GM18520 (cell line): ENCODE data around the gene ATP6V1F.

Experiments
- ATAC-seq: cut with Tn5 transposase; IDR thresholded peaks from one replicate; pipeline ENCODE4 v1.9.1; 2021; ENCODE audit not compliant: unreplicated experiment

ATP6V1F gene

GRCh38 chr7:128867241-128867640, 4.6 kb downstream of the ATP6V1F start:
- no peak for ATAC-seq

- ATAC-seq = no peak
Measured at GRCh38 chr7:128867842-128868623, 5.4 kb downstream of the ATP6V1F start.

GRCh38 chr7:128868624-128869137, 6.0 kb downstream of the ATP6V1F start:
- no peak for ATAC-seq

GRCh38 chr7:128869138-128869943, 6.7 kb downstream of the ATP6V1F start:
- ATAC-seq = no peak

- no peak for ATAC-seq
Measured at GRCh38 chr7:128869944-128870285, 7.3 kb downstream of the ATP6V1F start.

- ATAC-seq = no peak
Measured at GRCh38 chr7:128871050-128871449, 8.4 kb downstream of the ATP6V1F start.

- no peak for ATAC-seq
Measured at GRCh38 chr7:128872394-128872824, 9.8 kb downstream of the ATP6V1F start.

- ATAC-seq = no peak
Measured at GRCh38 chr7:128873234-128873633, 10.6 kb downstream of the ATP6V1F start.

GRCh38 chr7:128874140-128875031, 11.7 kb downstream of the ATP6V1F start:
- ATAC-seq = no peak

GRCh38 chr7:128875523-128875948, 12.9 kb downstream of the ATP6V1F start:
- ATAC-seq = no peak

GRCh38 chr7:128876127-128876526, 13.5 kb downstream of the ATP6V1F start:
- ATAC-seq = no peak

- ATAC-seq = no peak
Measured at GRCh38 chr7:128876586-128876977, 13.9 kb downstream of the ATP6V1F start.

- ATAC-seq = no peak
Measured at GRCh38 chr7:128876978-128877755, 14.5 kb downstream of the ATP6V1F start.

GRCh38 chr7:128877756-128878120, 15.1 kb downstream of the ATP6V1F start:
- ATAC-seq = no peak

- no peak for ATAC-seq
Measured at GRCh38 chr7:128878226-128879105, 15.8 kb downstream of the ATP6V1F start.

- no peak for ATAC-seq
Measured at GRCh38 chr7:128879461-128879938, 16.8 kb downstream of the ATP6V1F start.

GRCh38 chr7:128879939-128880746, 17.5 kb downstream of the ATP6V1F start:
- no peak for ATAC-seq

GRCh38 chr7:128880791-128881457, 18.3 kb downstream of the ATP6V1F start:
- no peak for ATAC-seq
